HG02943 (cell line): ENCODE results near the gene GHRL.

Experiments used
- ATAC-seq: cut with Tn5 transposase; IDR thresholded peaks from one replicate; pipeline ENCODE4 v1.9.1; 2021; ENCODE audit warnings: mild to moderate bottlenecking, low read depth, moderate library complexity; ENCODE audit not compliant: unreplicated experiment

GHRL gene

DNA sequence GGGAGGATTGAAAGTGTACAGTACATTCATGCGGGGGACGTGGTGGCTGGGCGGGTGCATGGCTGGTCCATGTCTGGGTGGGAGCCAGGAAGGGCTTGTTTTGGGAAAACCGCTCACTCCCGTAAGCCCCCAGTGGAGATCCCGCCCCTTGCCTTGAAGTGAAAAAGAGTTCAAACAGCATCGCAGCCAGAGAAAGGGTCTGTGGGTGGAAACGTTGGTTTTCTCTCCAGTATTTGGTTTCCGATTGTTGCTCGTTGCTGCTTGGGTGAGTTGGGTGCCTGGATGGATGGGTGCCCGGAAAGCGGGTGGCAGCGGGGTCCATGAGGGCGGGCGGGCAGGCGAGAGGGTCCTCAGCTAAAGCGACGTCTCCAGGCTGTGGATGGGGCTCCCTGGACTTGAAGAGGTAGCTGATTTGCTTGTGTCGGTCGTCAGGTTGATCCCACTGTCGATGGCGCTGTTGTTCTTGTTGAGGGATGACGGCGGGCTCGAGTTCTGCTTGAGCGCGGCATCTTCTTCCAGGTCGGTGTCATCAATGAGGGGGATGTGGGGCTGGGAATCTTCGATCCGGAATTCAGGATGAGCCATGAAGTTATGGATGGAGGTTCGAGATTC, 35.8 kb upstream of the GHRL start:
- no peak for ATAC-seq

DNA sequence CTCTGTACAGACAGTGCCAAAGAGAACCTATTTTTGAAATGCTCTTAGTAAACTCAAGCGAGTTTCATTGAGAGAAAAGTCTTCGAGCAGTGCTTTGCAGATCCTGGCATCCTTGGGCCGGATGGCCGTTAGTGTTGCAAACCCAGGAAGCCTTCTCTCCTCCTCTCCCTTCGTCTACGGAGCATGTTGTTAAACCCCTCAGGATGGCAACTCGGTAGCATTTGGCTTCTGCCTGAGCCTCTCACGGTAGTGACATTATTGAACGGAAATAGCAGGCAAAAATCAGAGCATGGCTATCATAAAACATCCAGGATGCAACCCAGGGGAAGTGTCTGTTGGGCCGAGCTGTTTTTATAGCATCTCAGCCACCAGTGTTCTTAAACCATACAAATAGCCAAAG, 34.8 kb upstream of the GHRL start:
- ATAC-seq, result no peak

DNA sequence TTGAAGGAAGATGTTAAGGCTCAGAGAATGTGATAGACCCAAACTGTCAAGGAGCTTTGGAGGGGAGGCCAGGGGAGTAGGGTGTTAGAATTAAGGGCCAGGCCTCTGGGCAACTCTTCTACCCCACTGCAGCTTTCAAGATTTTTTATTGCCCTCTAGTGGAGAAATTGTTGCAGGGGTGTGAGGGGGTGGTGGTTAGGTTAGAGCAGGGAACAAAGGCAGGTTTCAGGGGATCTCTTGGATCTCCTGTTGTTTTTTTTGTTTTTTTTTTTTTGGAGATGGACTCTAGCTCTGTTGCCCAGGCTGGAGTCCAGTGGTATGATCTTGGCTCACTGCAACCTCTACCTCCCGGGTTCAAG, 29.6 kb upstream of the GHRL start:
- no peak for ATAC-seq

DNA sequence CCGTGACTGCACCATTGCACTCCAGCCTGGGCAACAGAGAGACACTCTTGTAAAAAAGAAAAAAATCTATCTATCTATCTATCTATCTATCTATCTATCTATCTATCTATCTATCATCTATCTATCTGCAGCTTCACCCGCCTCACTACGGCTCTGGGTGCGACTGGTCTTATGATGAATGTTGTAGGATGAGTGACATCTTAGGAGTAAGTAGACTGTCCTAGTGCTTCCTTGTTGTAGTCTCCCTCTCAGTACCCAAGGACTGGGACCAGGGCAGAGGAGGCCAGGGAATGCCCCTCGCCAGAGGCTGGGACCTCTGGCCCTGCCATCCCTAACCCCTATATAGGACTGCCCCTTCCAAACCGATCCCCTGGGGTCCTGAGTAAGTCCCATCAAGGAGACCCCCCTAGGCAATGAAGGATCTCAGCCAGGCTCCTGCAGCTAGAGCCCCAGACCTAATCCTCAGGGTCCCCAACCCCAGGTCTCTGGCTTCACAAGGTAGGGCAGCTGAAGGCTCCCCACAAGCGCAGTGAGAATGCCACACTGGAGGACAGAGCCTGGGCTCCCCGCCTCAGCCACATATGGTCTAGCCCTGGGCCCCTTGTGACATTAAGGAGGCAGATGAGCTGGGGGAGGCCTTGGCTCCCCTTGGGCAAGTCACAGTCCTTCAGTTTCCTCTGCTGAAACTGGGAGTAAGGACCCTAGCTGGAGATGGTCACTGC, 29.0 kb upstream of the GHRL start:
- ATAC-seq, result no peak

DNA sequence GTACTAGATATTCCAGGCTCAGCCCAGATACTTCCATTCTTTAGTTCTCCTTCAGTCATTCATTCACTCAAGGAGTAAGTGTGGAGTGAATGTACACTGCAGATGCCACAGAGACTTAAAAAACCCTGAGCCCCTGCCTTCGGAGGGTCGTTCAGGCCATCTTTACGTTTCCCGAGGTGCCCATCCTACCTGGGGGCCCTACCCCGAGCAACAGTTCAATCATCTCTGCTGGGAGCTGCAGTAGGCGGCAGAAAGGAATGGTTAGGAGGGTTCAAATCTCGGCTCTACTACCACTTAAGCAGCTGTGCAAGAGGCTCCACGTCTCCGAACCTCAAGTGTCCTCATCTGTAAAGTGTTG, 27.6 kb upstream of the GHRL start:
- no peak for ATAC-seq

DNA sequence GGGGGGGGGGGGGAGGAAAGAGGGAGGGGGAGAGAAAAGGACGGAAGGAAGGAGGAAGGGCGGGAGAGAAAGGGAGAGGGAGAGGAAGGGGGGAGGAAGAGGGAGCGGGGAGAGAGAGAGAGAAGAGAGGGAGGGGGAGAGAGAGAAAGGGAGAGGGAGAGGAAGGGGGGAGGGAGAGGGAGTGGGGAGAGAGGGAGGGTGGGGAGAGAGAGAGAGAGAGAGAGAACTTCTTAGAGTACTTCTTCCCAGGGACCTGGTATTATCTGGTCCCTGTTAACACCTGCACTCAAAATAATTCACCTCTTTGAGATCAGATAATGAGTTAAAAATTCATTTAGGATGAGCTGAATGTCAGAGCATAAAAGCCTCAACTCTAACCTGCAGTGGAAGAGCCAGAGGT, 27.1 kb upstream of the GHRL start:
- ATAC-seq, result no peak

DNA sequence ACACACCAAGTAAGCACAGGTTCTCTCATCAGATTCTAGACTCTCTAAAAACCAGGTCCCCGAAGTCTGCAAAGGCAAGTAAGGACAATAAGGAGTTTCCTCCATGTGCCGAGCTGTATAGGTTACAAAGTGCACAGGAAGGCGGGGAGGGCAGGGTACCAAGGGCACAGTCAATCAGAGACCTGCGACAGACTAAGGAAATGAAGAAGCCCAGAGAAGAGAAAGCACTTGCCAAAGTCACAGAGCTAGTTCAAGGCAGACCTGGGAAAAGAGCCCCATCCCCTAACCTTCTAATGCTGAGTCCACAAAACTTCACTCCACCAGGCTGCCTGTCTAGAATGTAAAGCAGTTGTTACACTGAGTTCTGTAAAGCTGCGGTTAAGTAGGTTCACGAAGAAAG, 26.5 kb upstream of the GHRL start:
- ATAC-seq, result no peak

DNA sequence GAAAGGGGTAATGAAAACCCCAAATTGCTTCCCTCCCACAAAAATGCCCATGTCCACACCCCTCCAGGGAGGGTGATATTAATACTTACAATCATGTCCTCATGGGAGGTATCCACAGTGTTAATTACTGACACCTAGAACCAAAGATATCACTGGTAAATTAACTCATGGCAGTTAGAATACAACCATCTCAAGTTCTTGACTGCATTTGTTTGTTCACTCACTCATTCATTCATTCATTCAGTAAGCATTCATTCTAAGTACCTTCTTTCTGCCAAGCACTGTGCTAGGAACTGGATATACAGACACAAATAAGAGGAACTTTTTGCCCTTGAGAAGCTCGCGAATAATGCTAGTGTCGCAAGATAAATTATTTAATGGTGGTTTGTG, 25.2 kb upstream of the GHRL start:
- ATAC-seq, result no peak

DNA sequence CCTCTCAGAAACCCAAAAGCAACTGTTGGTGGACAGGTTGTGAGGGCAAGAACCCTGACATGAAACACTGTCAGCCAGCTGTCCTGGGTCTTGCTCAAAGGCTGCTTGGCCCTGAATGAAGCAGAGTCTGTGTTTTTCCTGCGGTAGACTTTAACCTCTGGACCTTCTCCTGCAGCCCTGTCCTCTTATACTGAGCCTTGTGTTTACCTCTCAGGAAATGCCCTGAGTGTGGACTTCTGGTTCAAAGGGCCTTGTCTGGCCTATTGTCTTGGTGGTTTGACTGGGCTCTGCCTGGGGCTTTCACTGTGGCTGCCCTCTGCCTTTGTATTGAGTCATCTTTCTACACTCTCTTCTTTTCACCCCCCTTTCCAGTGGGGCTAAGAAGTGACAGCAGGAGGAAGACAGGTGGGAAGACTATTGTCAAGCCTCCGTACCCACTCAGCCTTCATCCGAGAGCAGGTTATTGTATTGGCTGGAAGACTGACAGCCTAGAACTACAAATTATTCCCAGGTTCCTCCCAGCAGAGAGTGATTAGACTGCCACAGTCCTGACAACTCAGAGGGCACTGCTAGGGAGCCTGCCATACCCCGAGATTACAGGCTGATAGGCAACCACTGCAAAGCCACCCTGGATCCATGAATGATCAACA, 24.7 kb upstream of the GHRL start:
- no peak for ATAC-seq

DNA sequence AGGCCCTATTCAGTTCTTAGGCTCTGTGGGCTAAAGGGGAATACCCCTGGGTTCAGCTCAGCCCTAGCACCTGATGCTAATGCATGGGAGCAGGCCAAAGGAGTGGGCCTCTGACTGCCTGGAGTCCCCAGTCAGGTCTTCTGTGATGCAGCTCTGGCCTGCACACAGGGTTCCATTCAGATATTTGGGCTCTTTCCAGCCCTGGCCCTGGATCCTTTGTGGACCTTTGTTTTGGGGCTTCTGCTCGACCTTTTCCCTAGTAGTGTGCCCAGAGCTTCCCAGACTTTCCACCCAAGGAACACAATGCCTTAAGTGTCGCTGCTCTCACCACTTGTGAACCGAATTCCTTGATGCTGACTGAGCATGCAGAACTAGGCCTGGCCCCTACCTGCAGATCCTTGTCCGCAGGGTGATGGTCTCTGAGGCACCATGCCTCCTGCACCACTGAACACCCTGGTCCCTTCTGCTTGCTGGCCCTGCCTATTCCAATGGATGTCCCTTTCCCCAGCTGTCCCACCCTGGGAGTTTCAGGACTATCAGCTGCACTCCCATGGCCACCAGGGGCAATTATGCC, 23.1 kb upstream of the GHRL start:
- no peak for ATAC-seq

DNA sequence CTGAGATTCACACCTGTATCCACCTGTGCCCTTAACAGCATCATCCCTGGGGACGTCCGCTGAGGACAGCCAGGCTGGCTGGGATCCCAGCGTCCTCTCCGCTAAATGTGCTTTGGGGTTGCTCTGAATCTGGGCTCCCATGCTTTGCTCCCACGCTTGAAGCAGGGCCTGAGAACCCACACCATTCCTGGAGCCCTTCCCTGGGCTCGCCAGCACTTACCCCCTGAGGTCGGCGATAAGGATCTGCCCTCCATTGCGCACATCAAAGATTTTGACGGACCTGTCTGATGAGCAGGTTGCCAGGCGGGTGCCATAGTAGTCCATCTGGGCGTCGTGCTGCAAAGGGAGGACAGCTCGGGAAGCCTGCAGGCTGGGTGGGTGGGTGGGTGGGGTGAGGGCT, 22.4 kb upstream of the GHRL start:
- no peak for ATAC-seq

DNA sequence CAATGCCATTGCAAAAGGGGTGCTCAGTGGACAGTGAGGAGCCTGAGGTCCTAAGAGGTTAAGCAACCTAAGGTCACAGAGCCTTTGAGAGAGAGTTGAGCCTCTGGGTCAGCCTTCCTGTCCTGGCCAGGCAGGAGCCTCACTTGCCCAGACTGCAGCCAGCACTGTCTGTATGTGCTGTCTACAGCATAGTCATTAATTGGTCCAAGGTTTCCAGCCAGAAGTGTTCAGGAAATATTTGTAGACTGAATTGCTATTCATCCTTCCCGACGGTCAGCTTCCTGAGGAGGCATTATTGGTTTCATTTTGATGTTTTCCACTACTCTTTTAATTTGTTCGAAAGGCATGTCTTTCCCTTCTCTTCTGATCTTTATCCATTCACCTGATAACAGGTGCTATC, 20.1 kb upstream of the GHRL start:
- no peak for ATAC-seq

DNA sequence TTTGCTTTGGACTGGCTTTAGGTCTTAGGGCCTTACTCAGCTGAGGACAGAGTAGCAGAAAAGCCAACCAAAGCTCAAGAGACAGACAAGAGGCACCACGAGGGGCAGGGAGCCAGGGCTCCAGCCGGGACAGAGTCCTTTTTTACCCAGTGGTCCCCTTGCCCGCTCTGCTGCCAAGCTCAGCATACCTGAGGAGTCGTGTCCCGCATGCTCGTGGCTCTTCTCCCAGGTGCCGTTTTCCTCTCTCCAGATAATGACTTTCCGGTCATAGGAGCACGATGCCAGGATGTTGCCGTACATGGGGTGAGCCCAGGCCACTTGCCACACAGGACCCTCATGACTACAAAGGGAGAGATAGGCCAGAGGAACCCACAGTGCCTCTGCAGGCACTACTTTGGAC, 19.6 kb upstream of the GHRL start:
- no peak for ATAC-seq

DNA sequence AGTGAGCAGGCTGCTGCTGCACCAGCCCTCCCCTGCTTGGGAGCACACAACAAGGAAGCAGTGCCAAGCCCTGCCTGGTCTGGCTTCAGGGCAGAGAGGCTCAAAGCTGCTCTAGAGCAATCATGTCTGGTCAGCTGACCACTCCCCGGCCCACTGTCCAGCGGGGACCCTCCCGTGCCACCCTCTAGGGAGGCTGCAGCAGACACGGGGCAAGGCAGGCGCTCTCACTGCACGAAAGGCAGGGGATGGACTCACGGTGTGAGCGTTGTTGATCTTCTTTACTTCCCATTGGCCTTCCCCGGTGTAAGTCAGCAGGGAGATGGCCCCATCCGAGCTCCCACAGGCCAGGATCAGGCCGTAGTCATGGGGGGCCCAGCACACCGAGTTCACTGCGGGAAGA, 19.0 kb upstream of the GHRL start:
- ATAC-seq, result no peak

DNA sequence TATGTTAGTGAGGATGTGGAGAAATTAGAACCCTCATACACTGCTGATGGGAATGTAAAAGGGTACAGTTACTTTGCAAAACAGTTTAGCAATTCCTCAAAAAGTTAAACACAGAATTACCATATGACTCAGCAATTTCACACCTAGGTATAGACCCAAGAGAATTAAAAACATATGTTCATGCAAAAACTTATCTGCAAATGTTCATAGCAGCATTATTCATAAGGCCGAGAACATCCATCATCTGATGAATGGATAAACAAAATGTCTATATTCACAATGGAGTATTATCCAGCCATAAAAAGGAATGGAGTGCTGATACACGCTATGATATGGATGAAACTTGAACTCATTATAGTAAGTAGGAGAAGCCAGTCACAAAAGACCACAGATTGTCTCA, 17.8 kb upstream of the GHRL start:
- no peak for ATAC-seq

DNA sequence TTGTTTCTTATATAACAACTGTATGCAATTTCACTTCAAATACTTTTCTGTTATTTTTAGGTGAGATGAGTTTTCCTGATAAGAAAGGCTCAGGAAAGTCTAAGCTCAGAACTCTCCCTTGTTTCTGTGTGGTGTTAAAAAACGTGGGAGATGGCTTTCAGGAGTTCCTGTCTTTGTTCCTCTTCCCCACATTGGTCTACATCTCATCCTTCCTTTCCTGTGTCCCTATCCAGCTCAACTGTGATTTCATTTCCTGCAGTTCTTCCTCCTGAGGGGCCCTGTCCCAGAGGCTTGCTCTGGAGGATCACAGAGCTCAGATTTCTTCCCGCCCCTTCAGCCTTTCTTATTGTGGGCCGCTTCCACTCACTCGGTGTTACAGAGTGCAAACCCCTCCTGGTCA, 17.0 kb upstream of the GHRL start:
- no peak for ATAC-seq

DNA sequence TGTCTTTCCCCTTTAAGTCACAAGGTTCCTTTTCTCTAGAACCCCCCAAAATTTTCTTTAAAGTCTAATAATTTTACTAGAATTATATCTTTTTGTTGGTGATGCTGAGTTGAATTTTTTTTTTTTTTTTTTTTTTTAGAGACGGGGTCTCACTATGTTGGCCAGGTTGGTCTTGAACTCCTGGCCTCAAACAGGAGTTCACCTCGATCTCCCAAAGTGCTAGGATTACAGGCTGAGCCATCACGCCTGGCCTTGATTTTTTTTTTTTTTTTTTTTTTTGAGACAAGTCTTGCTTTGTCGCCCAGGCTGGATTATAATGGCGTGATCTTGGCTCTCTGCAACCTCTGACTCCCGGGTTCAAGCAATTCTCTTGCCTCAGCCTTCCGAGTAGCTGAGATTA, 15.9 kb upstream of the GHRL start:
- no peak for ATAC-seq

DNA sequence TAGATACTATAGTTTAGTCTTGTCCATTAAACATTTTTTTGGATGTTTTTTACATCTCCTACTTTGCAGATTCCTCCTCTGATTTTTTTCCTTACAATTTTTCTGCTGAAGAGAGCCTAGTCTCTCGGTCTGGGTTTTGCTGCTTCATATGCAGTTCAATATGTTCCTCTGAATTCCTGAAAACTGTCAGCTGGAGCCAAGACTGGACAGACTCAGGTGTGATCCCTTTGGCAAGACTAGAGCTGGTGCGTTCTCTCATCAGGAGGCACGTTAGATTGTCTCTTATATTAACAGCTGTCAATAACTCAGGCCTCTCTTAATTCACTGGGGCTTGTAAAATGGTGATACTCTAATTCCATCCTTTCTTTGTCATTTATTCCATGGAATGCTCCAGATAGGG, 13.4 kb upstream of the GHRL start:
- no peak for ATAC-seq

DNA sequence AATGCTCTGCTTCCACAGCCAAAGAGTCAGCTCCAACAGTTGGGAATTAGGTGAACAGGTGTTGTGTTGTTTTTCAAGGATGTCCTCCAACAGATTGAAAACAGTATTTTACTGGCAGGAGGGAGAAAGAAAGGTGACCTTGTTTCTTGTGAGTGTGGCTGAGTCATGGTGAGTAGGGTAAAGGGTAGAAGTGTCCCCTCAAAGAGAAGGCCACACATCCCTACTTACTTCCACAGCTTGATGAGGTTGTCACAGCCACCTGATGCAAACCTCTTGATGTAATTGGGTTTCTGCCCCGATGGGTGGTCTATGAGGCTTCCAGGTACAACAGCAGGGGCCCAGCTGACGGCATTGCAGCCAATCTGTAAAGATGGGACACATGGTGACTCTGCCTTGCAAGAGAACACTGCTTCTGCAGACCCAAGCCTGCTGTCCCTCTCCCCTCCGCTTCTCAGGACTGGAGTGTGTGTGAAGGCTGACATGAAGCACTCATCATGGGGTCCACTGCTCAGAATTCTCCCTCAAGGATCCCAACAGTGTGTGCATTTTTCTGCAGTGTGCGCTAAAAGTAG, 12.7 kb upstream of the GHRL start:
- no peak for ATAC-seq

DNA sequence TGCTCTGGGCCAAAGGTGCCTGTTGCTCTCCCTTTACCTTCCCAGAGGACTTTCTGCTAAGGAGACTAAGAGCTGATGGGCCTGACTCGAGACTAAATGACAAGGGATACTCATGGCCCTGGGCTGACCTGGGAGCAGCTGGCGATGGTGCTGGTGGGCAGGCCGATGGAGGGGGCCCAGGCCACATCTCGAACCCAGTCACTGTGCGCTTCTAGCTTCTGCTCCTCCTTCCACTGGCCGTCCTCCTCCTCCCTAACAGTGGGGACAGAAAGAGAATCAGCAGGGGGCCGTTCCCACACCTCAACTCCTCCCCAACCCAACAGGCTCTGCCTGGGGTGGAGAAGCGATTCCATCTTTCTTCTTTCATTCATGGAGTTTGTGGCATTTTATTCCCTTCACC, 12.2 kb upstream of the GHRL start:
- ATAC-seq, result no peak

DNA sequence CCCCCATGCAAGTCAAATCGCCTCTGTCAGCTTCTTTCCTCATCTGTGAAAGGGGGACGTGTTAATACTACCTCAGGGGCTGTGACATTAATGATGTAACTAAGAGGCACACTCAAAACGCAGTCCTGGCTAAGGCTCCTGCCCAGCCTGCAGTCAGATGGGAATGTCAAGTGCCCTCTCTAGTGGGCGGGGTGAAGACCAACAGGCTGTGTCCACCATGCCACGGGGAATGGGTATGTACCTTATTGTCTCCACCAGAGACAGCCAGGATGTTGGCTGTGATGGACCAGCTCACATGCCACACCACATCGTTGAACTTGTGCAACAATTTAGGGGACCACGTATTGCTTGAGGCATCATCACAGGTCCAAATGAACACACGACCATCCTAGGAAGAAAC, 11.0 kb upstream of the GHRL start:
- no peak for ATAC-seq

DNA sequence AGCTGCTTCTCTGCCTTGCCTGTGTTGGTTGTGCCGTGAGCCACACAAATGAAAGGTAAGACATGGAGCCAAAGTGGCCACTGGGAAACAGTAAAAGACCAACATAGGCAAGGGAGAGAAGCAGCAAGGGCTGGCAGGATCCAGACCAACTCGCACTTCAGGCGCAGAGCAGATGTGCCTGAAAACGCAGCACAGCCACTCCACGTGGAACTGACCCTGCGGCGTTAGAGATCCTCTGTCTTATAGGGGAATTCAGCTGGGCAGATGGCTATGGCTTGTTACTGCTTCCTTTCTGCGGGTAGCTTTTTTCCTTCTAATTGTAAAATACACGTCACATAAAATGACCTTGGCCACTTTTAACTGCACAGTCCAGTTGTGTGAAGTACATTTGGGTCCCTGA, 10.4 kb upstream of the GHRL start:
- no peak for ATAC-seq
